ENCODE results near the gene PACSIN1. TPM values are rescaled to one million over a fixed set of nuclear protein-coding genes. Genes with fewer than 3 reads are reported as not detected.

Gene PACSIN1
- total RNA-seq, 1 donor from 2014 or later, result 0.11 TPM

- Mint-ChIP-seq H3K4me1 (peaks cover 11% of the 10 kb centered on the region), H3K27me3 (no peaks in the 10 kb centered on the region), H3K4me3 (no peak overlapping the region), H3K27ac (no peak overlapping the region), H3K36me3 (ENCODE audit: low read depth) (no peaks in the 10 kb centered on the region), H3K9me3 (no peaks in the 10 kb centered on the region)
- ChIA-PET POLR2A (no interaction called here), CTCF (no interaction called here)
- DNase-seq (no peak), ATAC-seq (ENCODE audit: low read depth) (no peak)
- TF ChIP-seq CTCF (IDR thresholded peaks at IDR 0.05), result no peak
- intact Hi-C loops (cut with micrococcal nuclease), result loop anchor here (10.0 kb wide), 1 partner anchor 231 kb away; the partner anchor contains the start of gene SNRPC
These were observed 57.7 kb downstream of the PACSIN1 start for GRCh38 chr6:34523441-34524206.

GRCh38 chr6:34524499-34524898 lies 58.6 kb downstream of the PACSIN1 start:
- no peak overlapping the region for H3K27ac Mint-ChIP-seq
- no peaks in the 10 kb centered on the region for H3K27me3 Mint-ChIP-seq
- ATAC-seq (ENCODE audit: low read depth) (no peak), DNase-seq (no peak)
- CTCF ChIA-PET, result no interaction called here
- no peaks in the 10 kb centered on the region for H3K36me3 Mint-ChIP-seq (ENCODE audit: low read depth)
- peaks cover 11% of the 10 kb centered on the region for H3K4me1 Mint-ChIP-seq
- H3K4me3 Mint-ChIP-seq, result no peak overlapping the region
- TF ChIP-seq CTCF (IDR thresholded peaks at IDR 0.05), result no peak
- intact Hi-C loops (cut with micrococcal nuclease), result loop anchor here (10.0 kb wide), 1 partner anchor 230 kb away; the partner anchor contains the start of gene SNRPC
- POLR2A ChIA-PET, result no interaction called here
- no peaks in the 10 kb centered on the region for H3K9me3 Mint-ChIP-seq

GRCh38 chr6:34524971-34525370 lies 59.1 kb downstream of the PACSIN1 start:
- Mint-ChIP-seq H3K27ac (no peak overlapping the region), H3K36me3 (ENCODE audit: low read depth) (no peaks in the 10 kb centered on the region), H3K27me3 (no peaks in the 10 kb centered on the region), H3K9me3 (no peaks in the 10 kb centered on the region), H3K4me3 (no peak overlapping the region), H3K4me1 (peaks cover 11% of the 10 kb centered on the region)
- DNase-seq, result no peak
- intact Hi-C loops (cut with micrococcal nuclease), result loop anchor here (5.0 to 10.0 kb wide), 2 partner anchors 58 to 230 kb away; partner anchors contain the start of genes PACSIN1 and SNRPC
- no peak for ATAC-seq (ENCODE audit: low read depth)
- ChIA-PET POLR2A (no interaction called here), CTCF (no interaction called here)
- TF ChIP-seq CTCF (IDR thresholded peaks at IDR 0.05), result no peak

GRCh38 chr6:34525431-34526175 lies 59.7 kb downstream of the PACSIN1 start:
- CTCF ChIA-PET, result interaction anchor here (2.6 kb wide), 1 partner anchor 83 kb away, joined by 12 read pairs; no protein-coding TSS in a partner anchor
- Mint-ChIP-seq H3K4me1 (peaks cover 11% of the 10 kb centered on the region), H3K27me3 (no peaks in the 10 kb centered on the region), H3K27ac (no peak overlapping the region), H3K4me3 (no peak overlapping the region), H3K9me3 (no peaks in the 10 kb centered on the region), H3K36me3 (ENCODE audit: low read depth) (no peaks in the 10 kb centered on the region)
- DNase-seq (no peak), ATAC-seq (ENCODE audit: low read depth) (no peak)
- POLR2A ChIA-PET, result interaction anchor here (0.6 kb wide), 1 partner anchor 166 kb away, joined by 9 read pairs; no protein-coding TSS in a partner anchor
- intact Hi-C loops (cut with micrococcal nuclease), result loop anchor here (2.0 to 10.0 kb wide), 5 partner anchors 58 to 277 kb away; partner anchors contain the start of genes ILRUN, PACSIN1, SMIM29 and SNRPC
- TF ChIP-seq CTCF (IDR thresholded peaks at IDR 0.05), result no peak
